Measurements from ENCODE around the gene CDK13. TPM values are rescaled to one million over a fixed set of nuclear protein-coding genes. Genes with fewer than 3 reads are reported as not detected.

CDK13 gene
- total RNA-seq, 1 donor from 2014 or later, result 50.3 TPM

GRCh38 chr7:40043164-40043563 lies 93.1 kb downstream of the CDK13 start:
- DNase-seq (ENCODE audit: low read depth), result no peak
- no peaks in the 10 kb centered on the region for H3K36me3 ChIP-seq (ENCODE audit: control insufficient read depth, insufficient read depth, low read length)

GRCh38 chr7:40047661-40048060 lies 97.6 kb downstream of the CDK13 start:
- TF ChIP-seq CTCF (IDR thresholded peaks at IDR 0.05; ENCODE audit: insufficient read depth, low read length, severe bottlenecking), result no peak
- no peak overlapping the region for H3K4me3 ChIP-seq (ENCODE audit: low read depth, low read length)
- H3K27me3 ChIP-seq (ENCODE audit: control insufficient read depth, insufficient read depth, low read length), result no peaks in the 10 kb centered on the region
- H3K36me3 ChIP-seq (ENCODE audit: control insufficient read depth, insufficient read depth, low read length), result no peaks in the 10 kb centered on the region
- FAIRE-seq (no peak), DNase-seq (ENCODE audit: low read depth) (no peak)

More at GRCh38 chr7:40043164-40043563, 93.1 kb downstream of the CDK13 start:
- TF ChIP-seq CTCF (IDR thresholded peaks at IDR 0.05; ENCODE audit: insufficient read depth, low read length, severe bottlenecking), result no peak
- H3K27me3 ChIP-seq (ENCODE audit: control insufficient read depth, insufficient read depth, low read length), result no peaks in the 10 kb centered on the region
- FAIRE-seq, result no peak
- no peak overlapping the region for H3K4me3 ChIP-seq (ENCODE audit: low read depth, low read length)

GRCh38 chr7:40057292-40057691 lies 107.2 kb downstream of the CDK13 start:
- H3K36me3 ChIP-seq (ENCODE audit: control insufficient read depth, insufficient read depth, low read length), result peaks cover 3% of the 10 kb centered on the region
- no peak overlapping the region for H3K4me3 ChIP-seq (ENCODE audit: low read depth, low read length)
- DNase-seq (ENCODE audit: low read depth) (peak; percentile 21), FAIRE-seq (no peak)
- no peak for TF ChIP-seq CTCF (IDR thresholded peaks at IDR 0.05; ENCODE audit: insufficient read depth, low read length, severe bottlenecking)
- H3K27me3 ChIP-seq (ENCODE audit: control insufficient read depth, insufficient read depth, low read length), result no peaks in the 10 kb centered on the region

- no peak for TF ChIP-seq CTCF (IDR thresholded peaks at IDR 0.05; ENCODE audit: insufficient read depth, low read length, severe bottlenecking)
- H3K27me3 ChIP-seq (ENCODE audit: control insufficient read depth, insufficient read depth, low read length), result no peaks in the 10 kb centered on the region
- no peak overlapping the region for H3K4me3 ChIP-seq (ENCODE audit: low read depth, low read length)
- H3K36me3 ChIP-seq (ENCODE audit: control insufficient read depth, insufficient read depth, low read length), result peaks cover 5% of the 10 kb centered on the region
- DNase-seq (ENCODE audit: low read depth) (no peak), FAIRE-seq (no peak)
Measured at GRCh38 chr7:40058026-40058425, 108.0 kb downstream of the CDK13 start.

GRCh38 chr7:40058636-40059035 lies 108.6 kb downstream of the CDK13 start:
- TF ChIP-seq CTCF (IDR thresholded peaks at IDR 0.05; ENCODE audit: insufficient read depth, low read length, severe bottlenecking), result no peak
- no peak overlapping the region for H3K4me3 ChIP-seq (ENCODE audit: low read depth, low read length)
- no peaks in the 10 kb centered on the region for H3K27me3 ChIP-seq (ENCODE audit: control insufficient read depth, insufficient read depth, low read length)
- no peak for DNase-seq (ENCODE audit: low read depth)
- no peak for FAIRE-seq
- H3K36me3 ChIP-seq (ENCODE audit: control insufficient read depth, insufficient read depth, low read length), result peaks cover 5% of the 10 kb centered on the region

GRCh38 chr7:40059057-40059456 lies 109.0 kb downstream of the CDK13 start:
- no peak for TF ChIP-seq CTCF (IDR thresholded peaks at IDR 0.05; ENCODE audit: insufficient read depth, low read length, severe bottlenecking)
- H3K27me3 ChIP-seq (ENCODE audit: control insufficient read depth, insufficient read depth, low read length), result no peaks in the 10 kb centered on the region
- FAIRE-seq (no peak), DNase-seq (ENCODE audit: low read depth) (no peak)
- H3K4me3 ChIP-seq (ENCODE audit: low read depth, low read length), result no peak overlapping the region
- peaks cover 5% of the 10 kb centered on the region for H3K36me3 ChIP-seq (ENCODE audit: control insufficient read depth, insufficient read depth, low read length)
